Fibroblast of lung (primary cell): ENCODE results near the gene TMEM212. TPM values are rescaled to one million over a fixed set of nuclear protein-coding genes. Genes with fewer than 3 reads are reported as not detected.

Experiments
- DNase-seq, 2 donors: peaks; one replicate each; pipeline versions ENCODE4 v3.0.0 to v3.0.0-alpha.2; 2010; ENCODE audit warnings: low read depth in 2 of 2
- H2AFZ ChIP-seq: 2 replicates; pipeline ENCODE4 v1.5.1; 2012; ENCODE audit warnings: low read length, control low read depth, inconsistent platforms
- H3K27ac ChIP-seq: 2 replicates; pipeline ENCODE4 v1.5.1; 2011; ENCODE audit warnings: low read length, control low read depth; ENCODE audit not compliant: insufficient read depth
- H3K27me3 ChIP-seq: 2 replicates; pipeline ENCODE4 v1.5.1; 2011; ENCODE audit warnings: mild to moderate bottlenecking, low read length; ENCODE audit not compliant: control insufficient read depth, insufficient read depth
- H3K36me3 ChIP-seq: 2 replicates; pipeline ENCODE4 v1.5.1; 2011; ENCODE audit warnings: low read length; ENCODE audit not compliant: control insufficient read depth, insufficient read depth
- H3K4me1 ChIP-seq: 2 replicates; pipeline ENCODE4 v1.5.1; 2011; ENCODE audit warnings: low read length; ENCODE audit not compliant: control insufficient read depth, insufficient read depth; ENCODE audit errors: extremely low read depth
- H3K4me2 ChIP-seq: 2 replicates; pipeline ENCODE4 v1.5.1; 2011; ENCODE audit warnings: low read length, control low read depth; ENCODE audit not compliant: insufficient read depth; ENCODE audit errors: extremely low read depth
- H3K4me3 ChIP-seq, 4 experiments: fragments of 200-600 bp in 1 of 4; sonication (generic) in 1 of 4; replicated peaks in 1 of 4; 2 replicates each; pipeline ENCODE4 v1.5.1; 2011 to 2016; ENCODE audit warnings: low read length in 4 of 4, low read depth in 3 of 4, mild to moderate bottlenecking in 3 of 4, control low read depth in 2 of 4, inconsistent platforms in 1 of 4, mixed read lengths in 1 of 4; ENCODE audit not compliant: insufficient read depth in 1 of 4; ENCODE audit errors: control extremely low read depth in 1 of 4
- H3K79me2 ChIP-seq: 2 replicates; pipeline ENCODE4 v1.5.1; 2012; ENCODE audit warnings: mild to moderate bottlenecking, low read length, inconsistent platforms; ENCODE audit not compliant: control insufficient read depth, insufficient read depth
- H3K9ac ChIP-seq: 2 replicates; pipeline ENCODE4 v1.5.1; 2011; ENCODE audit warnings: mild to moderate bottlenecking, low read length, control low read depth; ENCODE audit not compliant: insufficient read depth
- H3K9me3 ChIP-seq: 2 replicates; pipeline ENCODE4 v1.5.1; 2012; ENCODE audit warnings: low read depth, low read length; ENCODE audit not compliant: control insufficient read depth, insufficient read depth
- H4K20me1 ChIP-seq: 2 replicates; pipeline ENCODE4 v1.5.1; 2011; ENCODE audit warnings: low read length; ENCODE audit not compliant: control insufficient read depth, insufficient read depth; ENCODE audit errors: extremely low read depth
- EZH2 ChIP-seq: IDR thresholded peaks from 2 replicates; pipeline ENCODE4 v1.5.1; 2012; ENCODE audit warnings: low read length, control low read depth, mild to moderate bottlenecking; ENCODE audit errors: missing control alignments
- polyA plus RNA-seq, 2 donors: library from polyadenylated mRNA; depleted of rRNA in 1 of 2; stranded (reverse) in 1 of 2; unstranded in 1 of 2; fragments of >200 nt; gene quantifications; 2 replicates each; pipeline ENCODE4 v1.2.1, GENCODE V29; 2011 to 2012; ENCODE audit warnings: missing spikeins in 1 of 2
- total RNA-seq: library from RNA; depleted of rRNA; stranded (reverse); fragments of >200 nt; gene quantifications from 2 replicates; pipeline ENCODE4 v1.2.1, GENCODE V29; 2014
- TF ChIP-seq, protein P1 (sequence below), 2 donors: IDR thresholded peaks in 1 of 2; conservative IDR thresholded peaks in 1 of 2; 1 replicate in 1 of 2; 2 replicates in 1 of 2; pipeline ENCODE4 v1.5.1; 2011 to 2012; ENCODE audit warnings: low read length in 2 of 2, control low read depth in 1 of 2, inconsistent platforms in 1 of 2, low read depth in 1 of 2, mild to moderate bottlenecking in 1 of 2

Gene TMEM212
- total and polyA plus RNA-seq, 2 donors (not counting 1 experiment from before 2014, with no cell fraction given), result not detected

DNA sequence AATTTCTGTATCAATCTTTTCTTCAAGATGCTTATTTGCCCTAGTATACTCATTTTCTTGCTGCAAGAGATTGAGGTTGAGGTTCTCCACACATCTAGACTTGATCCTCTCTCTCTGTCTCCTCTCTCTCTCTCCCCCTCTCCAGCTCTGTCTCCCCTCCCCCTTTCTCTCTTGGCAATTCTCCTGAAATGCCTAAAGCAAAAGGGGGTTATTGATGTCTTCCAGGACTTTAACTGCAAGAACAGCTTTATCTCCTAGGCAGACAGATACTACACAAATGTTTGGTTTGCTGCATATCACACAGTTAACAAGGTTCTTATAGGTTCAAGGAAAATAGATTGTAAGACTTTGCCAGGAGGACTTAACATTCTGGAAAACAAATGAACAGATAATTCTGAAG is 52.1 kb downstream of the TMEM212 start:
- H3K4me1 ChIP-seq, result no peaks in the 10 kb centered on the region
- TF ChIP-seq EZH2, result no peak
- TF ChIP-seq, protein P1, sequence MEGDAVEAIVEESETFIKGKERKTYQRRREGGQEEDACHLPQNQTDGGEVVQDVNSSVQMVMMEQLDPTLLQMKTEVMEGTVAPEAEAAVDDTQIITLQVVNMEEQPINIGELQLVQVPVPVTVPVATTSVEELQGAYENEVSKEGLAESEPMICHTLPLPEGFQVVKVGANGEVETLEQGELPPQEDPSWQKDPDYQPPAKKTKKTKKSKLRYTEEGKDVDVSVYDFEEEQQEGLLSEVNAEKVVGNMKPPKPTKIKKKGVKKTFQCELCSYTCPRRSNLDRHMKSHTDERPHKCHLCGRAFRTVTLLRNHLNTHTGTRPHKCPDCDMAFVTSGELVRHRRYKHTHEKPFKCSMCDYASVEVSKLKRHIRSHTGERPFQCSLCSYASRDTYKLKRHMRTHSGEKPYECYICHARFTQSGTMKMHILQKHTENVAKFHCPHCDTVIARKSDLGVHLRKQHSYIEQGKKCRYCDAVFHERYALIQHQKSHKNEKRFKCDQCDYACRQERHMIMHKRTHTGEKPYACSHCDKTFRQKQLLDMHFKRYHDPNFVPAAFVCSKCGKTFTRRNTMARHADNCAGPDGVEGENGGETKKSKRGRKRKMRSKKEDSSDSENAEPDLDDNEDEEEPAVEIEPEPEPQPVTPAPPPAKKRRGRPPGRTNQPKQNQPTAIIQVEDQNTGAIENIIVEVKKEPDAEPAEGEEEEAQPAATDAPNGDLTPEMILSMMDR (conservative IDR thresholded peaks at IDR 0.05 in 1 of 2, IDR thresholded peaks at IDR 0.05 in 1 of 2; ENCODE audit: low read depth in 1 of 2, low read length in 2 of 2), result no peak
- H4K20me1 ChIP-seq, result no peaks in the 10 kb centered on the region
- H3K36me3 ChIP-seq, result no peaks in the 10 kb centered on the region
- no peak overlapping the region for H3K4me3 ChIP-seq
- H2AFZ ChIP-seq, result no peak overlapping the region
- no peaks in the 10 kb centered on the region for H3K27me3 ChIP-seq
- DNase-seq, result no peak
- no peak overlapping the region for H3K9ac ChIP-seq
- no peak overlapping the region for H3K4me2 ChIP-seq
- H3K27ac ChIP-seq, result no peak overlapping the region
- H3K9me3 ChIP-seq, result no peaks in the 10 kb centered on the region
- H3K79me2 ChIP-seq, result no peaks in the 10 kb centered on the region

DNA sequence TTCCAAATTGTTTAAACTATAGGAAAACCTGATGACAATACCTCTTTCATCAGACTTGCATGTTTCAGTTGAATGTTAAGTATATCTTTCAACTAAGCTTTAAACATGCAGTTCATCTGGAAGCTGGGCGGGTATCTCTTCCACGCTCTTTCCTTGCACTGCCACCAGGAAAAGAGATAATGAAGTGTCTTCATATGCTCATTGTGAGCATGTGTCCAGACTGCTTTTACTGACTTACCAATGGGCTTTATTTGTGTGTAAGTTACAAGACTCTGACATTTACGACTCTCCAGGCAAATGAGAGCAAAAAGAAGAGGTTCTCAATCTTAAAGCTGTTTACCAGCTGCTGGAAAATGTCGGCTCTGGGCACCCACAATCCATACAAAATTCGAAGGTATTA is 52.8 kb downstream of the TMEM212 start:
- Histone ChIP-seq H3K27ac (no peak overlapping the region), H3K79me2 (no peaks in the 10 kb centered on the region), H3K9me3 (no peaks in the 10 kb centered on the region), H3K4me1 (no peaks in the 10 kb centered on the region), H3K4me2 (no peak overlapping the region), H3K36me3 (no peaks in the 10 kb centered on the region), H4K20me1 (no peaks in the 10 kb centered on the region), H3K9ac (no peak overlapping the region), H2AFZ (no peak overlapping the region), H3K4me3 (no peak overlapping the region), H3K27me3 (no peaks in the 10 kb centered on the region)
- TF ChIP-seq, protein P1 (conservative IDR thresholded peaks at IDR 0.05 in 1 of 2, IDR thresholded peaks at IDR 0.05 in 1 of 2; ENCODE audit: low read depth in 1 of 2, low read length in 2 of 2), result no peak
- TF ChIP-seq EZH2, result no peak
- no peak for DNase-seq

DNA sequence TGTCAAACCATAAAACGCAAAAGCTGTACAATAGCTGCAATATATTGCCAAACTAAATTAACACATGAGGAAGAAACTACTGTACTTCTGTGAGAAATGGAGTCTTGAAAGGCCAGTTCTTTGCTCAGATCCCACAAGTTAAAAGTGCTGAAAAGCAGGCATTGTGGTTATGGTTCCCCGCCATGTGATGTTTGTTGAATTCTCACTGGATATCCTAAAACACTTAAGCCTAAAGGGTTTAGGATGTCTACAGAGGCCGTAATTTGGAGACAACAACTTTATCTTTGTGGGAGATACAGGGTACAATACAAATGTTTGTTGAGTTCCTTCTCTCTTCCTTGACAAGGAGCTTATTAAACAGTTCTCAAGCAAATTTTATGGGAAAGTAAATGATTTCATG is 53.2 kb downstream of the TMEM212 start:
- Histone ChIP-seq H3K4me1 (no peaks in the 10 kb centered on the region), H3K4me2 (no peak overlapping the region), H4K20me1 (no peaks in the 10 kb centered on the region), H3K79me2 (no peaks in the 10 kb centered on the region), H3K27me3 (no peaks in the 10 kb centered on the region), H3K4me3 (no peak overlapping the region), H2AFZ (no peak overlapping the region), H3K9ac (no peak overlapping the region), H3K9me3 (no peaks in the 10 kb centered on the region), H3K27ac (no peak overlapping the region), H3K36me3 (no peaks in the 10 kb centered on the region)
- no peak for TF ChIP-seq EZH2
- TF ChIP-seq, protein P1 (conservative IDR thresholded peaks at IDR 0.05 in 1 of 2, IDR thresholded peaks at IDR 0.05 in 1 of 2; ENCODE audit: low read depth in 1 of 2, low read length in 2 of 2), result no peak
- DNase-seq, result no peak
